ENCODE measurements around the gene RPL18. TPM values are rescaled to one million over a fixed set of nuclear protein-coding genes. Genes with fewer than 3 reads are reported as not detected.

RPL18 gene
- total RNA-seq, 4 donors from 2014 or later = 1,223 to 1,420 (median 1,299) TPM

DNA sequence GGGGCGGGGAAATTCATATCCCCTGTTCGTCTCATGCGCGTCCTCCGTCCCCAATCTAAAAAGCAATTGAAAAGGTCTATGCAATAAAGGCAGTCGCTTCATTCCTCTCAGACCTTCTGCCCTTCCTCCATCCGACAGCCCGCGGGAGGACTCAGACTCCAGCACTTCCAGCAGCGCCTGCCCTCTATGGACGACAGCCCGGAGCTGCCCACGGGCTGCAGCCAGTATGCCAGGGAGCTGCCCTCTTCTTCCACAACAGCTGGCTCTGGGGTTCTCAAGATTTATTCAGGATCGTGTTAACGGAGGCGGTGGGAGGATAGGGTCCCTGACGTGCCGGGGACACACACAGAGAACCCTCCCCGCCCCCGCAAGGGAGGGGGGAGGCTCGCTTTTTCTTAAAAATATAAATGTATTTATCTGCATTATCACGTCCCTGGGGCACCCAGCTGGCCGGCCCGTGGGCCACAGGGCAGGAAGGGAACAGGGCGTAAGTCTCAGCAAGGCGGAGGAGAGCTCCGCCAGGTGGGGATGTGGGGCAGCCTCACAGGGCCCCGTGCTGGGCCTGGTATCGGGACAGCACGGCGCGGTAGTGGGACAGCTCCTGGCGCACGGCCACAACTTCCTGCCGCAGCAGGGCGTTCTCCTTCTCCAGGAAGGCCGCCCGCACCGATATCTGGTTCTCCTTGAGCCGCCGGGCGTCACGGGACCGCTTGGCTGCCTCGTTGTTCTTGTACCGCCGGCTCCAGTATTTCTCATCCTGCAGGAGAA lies 11.5 kb upstream of the RPL18 start:
- Histone ChIP-seq H3K27ac (peak overlapping the region; percentile 97 to 100 (median 100)), H3K4me1 (peaks cover 51 to 55% of the 10 kb centered on the region in 2 donors), H3K36me3 (peaks cover 0 to 4% of the 10 kb centered on the region in 2 donors), H3K9me3 (no peaks in the 10 kb centered on the region), H3K27me3 (no peaks in the 10 kb centered on the region), H3K4me3 (peak overlapping the region in 2 of 4 donors; percentile 9 to 40)
- intact Hi-C loops (cut with DNase I; ENCODE audit: low total_unique reads) (loop anchor here (10.0 kb wide), 1 partner anchor 1244 kb away; the partner anchor contains the start of genes AKT1S1 and TBC1D17), in situ Hi-C loops (cut with MboI; ENCODE audit: low sequenced_read_pairs in 4 of 4) (loop anchor here in 1 of 4 donors (25.0 kb wide), 1 partner anchor 107 kb away; the partner anchor contains the start of genes IZUMO1 and RASIP1)
- DNase-seq (peak; percentile 64 to 75), ATAC-seq (no peak)
- no peak for TF ChIP-seq POLR2A (IDR thresholded peaks at IDR 0.05)
- TF ChIP-seq, protein P1, sequence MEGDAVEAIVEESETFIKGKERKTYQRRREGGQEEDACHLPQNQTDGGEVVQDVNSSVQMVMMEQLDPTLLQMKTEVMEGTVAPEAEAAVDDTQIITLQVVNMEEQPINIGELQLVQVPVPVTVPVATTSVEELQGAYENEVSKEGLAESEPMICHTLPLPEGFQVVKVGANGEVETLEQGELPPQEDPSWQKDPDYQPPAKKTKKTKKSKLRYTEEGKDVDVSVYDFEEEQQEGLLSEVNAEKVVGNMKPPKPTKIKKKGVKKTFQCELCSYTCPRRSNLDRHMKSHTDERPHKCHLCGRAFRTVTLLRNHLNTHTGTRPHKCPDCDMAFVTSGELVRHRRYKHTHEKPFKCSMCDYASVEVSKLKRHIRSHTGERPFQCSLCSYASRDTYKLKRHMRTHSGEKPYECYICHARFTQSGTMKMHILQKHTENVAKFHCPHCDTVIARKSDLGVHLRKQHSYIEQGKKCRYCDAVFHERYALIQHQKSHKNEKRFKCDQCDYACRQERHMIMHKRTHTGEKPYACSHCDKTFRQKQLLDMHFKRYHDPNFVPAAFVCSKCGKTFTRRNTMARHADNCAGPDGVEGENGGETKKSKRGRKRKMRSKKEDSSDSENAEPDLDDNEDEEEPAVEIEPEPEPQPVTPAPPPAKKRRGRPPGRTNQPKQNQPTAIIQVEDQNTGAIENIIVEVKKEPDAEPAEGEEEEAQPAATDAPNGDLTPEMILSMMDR (IDR thresholded peaks at IDR 0.05 in 4 of 5, conservative IDR thresholded peaks at IDR 0.05 in 1 of 5) = peak in 3 of 5 experiments; percentile 13 to 37 (median 15)

DNA sequence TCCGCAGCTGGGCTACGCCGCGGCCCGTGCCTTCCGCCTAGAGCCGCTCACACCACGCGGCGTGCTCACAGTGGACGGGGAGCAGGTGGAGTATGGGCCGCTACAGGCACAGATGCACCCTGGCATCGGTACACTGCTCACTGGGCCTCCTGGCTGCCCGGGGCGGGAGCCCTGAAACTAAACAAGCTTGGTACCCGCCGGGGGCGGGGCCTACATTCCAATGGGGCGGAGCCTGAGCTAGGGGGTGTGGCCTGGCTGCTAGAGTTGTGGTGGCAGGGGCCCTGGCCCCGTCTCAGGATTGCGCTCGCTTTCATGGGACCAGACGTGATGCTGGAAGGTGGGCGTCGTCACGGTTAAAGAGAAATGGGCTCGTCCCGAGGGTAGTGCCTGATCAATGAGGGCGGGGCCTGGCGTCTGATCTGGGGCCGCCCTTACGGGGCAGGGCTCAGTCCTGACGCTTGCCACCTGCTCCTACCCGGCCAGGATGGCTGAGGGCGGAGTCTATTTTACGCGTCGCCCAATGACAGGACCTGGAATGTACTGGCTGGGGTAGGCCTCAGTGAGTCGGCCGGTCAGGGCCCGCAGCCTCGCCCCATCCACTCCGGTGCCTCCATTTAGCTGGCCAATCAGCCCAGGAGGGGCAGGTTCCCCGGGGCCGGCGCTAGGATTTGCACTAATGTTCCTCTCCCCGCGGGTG lies 10.8 kb upstream of the RPL18 start:
- peak in 1 of 2 donors; percentile 81 for DNase-seq
- H3K4me1 ChIP-seq = peaks cover 54 to 59% of the 10 kb centered on the region in 2 donors
- in situ Hi-C loops (cut with MboI; ENCODE audit: low sequenced_read_pairs in 4 of 4) = loop anchor here in 1 of 4 donors (25.0 kb wide), 1 partner anchor 108 kb away; the partner anchor contains the start of genes IZUMO1 and RASIP1

DNA sequence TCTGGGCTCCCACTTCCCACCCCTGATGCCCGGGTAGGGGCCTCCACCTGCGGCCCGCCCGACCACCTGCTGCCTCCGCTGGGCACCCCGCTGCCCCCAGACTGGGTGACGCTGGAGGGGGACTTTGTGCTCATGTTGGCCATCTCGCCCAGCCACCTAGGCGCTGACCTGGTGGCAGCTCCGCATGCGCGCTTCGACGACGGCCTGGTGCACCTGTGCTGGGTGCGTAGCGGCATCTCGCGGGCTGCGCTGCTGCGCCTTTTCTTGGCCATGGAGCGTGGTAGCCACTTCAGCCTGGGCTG lies 10.3 kb upstream of the RPL18 start:
- Histone ChIP-seq H3K4me3 (no peak overlapping the region), H3K9me3 (no peaks in the 10 kb centered on the region), H3K36me3 (peaks cover 0 to 4% of the 10 kb centered on the region in 2 donors), H3K4me1 (peaks cover 53 to 59% of the 10 kb centered on the region in 2 donors), H3K27me3 (no peaks in the 10 kb centered on the region), H3K27ac (peak overlapping the region; percentile 97 to 100 (median 100))
- intact Hi-C loops (cut with DNase I; ENCODE audit: low total_unique reads) (no loop called here), in situ Hi-C loops (cut with MboI; ENCODE audit: low sequenced_read_pairs in 4 of 4) (loop anchor here in 1 of 4 donors (25.0 kb wide), 1 partner anchor 108 kb away; the partner anchor contains the start of genes IZUMO1 and RASIP1)
- TF ChIP-seq, protein P1 (IDR thresholded peaks at IDR 0.05 in 4 of 5, conservative IDR thresholded peaks at IDR 0.05 in 1 of 5) = no peak
- no peak for TF ChIP-seq POLR2A (IDR thresholded peaks at IDR 0.05)
- no peak for ATAC-seq
- no peak for DNase-seq

More for the DNA sequence above, 10.8 kb upstream of the RPL18 start:
- Histone ChIP-seq H3K27me3 (no peaks in the 10 kb centered on the region), H3K9me3 (no peaks in the 10 kb centered on the region), H3K27ac (peak overlapping the region; percentile 97 to 100 (median 100)), H3K36me3 (peaks cover 0 to 4% of the 10 kb centered on the region in 2 donors), H3K4me3 (peak overlapping the region in 1 of 4 donors; percentile 40)
- peak in 1 of 2 donors; percentile 9 for ATAC-seq
- TF ChIP-seq, protein P1 (IDR thresholded peaks at IDR 0.05 in 4 of 5, conservative IDR thresholded peaks at IDR 0.05 in 1 of 5) = no peak
- no peak for TF ChIP-seq POLR2A (IDR thresholded peaks at IDR 0.05)
- intact Hi-C loops (cut with DNase I; ENCODE audit: low total_unique reads) = loop anchor here (10.0 kb wide), 1 partner anchor 1245 kb away; the partner anchor contains the start of genes AKT1S1 and TBC1D17

DNA sequence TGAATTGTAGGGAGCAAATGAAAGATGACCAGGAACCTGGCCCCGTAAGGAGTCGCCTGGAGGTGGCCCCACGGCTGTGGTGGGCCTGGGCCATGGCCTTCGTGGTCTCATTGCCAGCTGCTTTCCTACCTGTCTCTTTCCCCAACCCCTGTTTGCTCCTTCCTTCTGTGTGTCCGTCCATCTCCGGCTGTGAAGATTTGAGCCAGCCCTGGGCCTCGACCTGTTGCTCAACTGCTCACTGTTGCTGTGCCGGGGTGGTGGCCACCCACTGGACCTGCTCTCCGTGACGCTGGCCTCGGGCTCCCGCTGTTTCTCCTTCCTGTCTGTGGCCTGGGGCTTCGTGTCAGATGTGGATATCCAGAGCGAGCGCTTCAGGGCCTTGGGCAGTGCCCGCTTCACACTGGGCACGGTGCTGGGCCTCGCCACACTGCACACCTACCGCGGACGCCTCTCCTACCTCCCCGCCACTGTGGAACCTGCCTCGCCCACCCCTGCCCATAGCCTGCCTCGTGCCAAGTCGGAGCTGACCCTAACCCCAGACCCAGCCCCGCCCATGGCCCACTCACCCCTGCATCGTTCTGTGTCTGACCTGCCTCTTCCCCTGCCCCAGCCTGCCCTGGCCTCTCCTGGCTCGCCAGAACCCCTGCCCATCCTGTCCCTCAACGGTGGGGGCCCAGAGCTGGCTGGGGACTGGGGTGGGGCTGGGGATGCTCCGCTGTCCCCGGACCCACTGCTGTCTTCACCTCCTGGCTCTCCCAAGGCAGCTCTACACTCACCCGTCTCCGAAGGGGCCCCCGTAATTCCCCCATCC lies 9.7 kb upstream of the RPL18 start:
- ATAC-seq = no peak
- no peak for DNase-seq
- intact Hi-C loops (cut with DNase I; ENCODE audit: low total_unique reads) (no loop called here), in situ Hi-C loops (cut with MboI; ENCODE audit: low sequenced_read_pairs in 4 of 4) (loop anchor here in 1 of 4 donors (25.0 kb wide), 1 partner anchor 109 kb away; the partner anchor contains the start of genes IZUMO1 and RASIP1)
- TF ChIP-seq, protein P1 (IDR thresholded peaks at IDR 0.05 in 4 of 5, conservative IDR thresholded peaks at IDR 0.05 in 1 of 5) = no peak
- no peak for TF ChIP-seq POLR2A (IDR thresholded peaks at IDR 0.05)
- no peaks in the 10 kb centered on the region for H3K9me3 ChIP-seq
- H3K4me3 ChIP-seq = no peak overlapping the region
- H3K27me3 ChIP-seq = no peaks in the 10 kb centered on the region
- peaks cover 50 to 56% of the 10 kb centered on the region in 2 donors for H3K4me1 ChIP-seq
- H3K27ac ChIP-seq = peak overlapping the region in 2 of 4 donors; percentile 99 to 100
- H3K36me3 ChIP-seq = peaks cover 0 to 4% of the 10 kb centered on the region in 2 donors

Measured in gastrocnemius medialis (tissue), 4 donors.